Endometrial microvascular endothelial cells (primary cell): ENCODE measurements around the gene HSPG2. TPM values are rescaled to one million over a fixed set of nuclear protein-coding genes. Genes with fewer than 3 reads are reported as not detected.

Experiments
- in situ Hi-C: cut with HindIII; loops from 2 replicates; pipeline ENCODE4 v1.10.0; 2017; ENCODE audit warnings: low sequenced_read_pairs, low pct_unique_long_range_greater_than_20kb; ENCODE audit errors: inconsistent ontology term
- total RNA-seq: library from RNA; depleted of rRNA; stranded (reverse); fragments of >200 nt; gene quantifications from one replicate; pipeline ENCODE4 v1.2.3, GENCODE V29; 2015; ENCODE audit errors: inconsistent ontology term

The HSPG2 gene
- total RNA-seq, 1 donor from 2014 or later: 464 TPM

DNA sequence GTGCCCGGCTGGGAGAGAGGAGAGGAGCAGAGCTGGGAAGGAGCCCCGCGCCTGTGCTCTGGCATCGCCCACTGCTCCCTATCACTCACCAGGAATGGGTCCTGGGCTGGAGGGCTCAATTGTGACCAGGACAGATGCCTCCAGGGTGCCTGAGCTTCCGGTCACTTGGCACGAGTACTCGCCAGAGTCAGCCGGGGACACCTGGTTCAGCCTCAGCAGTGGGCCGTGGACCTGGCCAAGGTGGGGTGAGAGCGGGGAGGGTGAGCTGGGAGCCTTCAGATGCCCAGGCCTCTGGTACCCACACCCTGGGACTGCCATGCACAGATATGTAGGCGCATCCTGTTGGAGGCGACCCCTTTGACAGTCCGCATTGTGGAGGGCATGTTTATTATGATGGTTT, 93.9 kb downstream of the HSPG2 start:
- in situ Hi-C loops: no loop called here

GRCh38 chr1:21842606-21843162, 94.4 kb downstream of the HSPG2 start:
- in situ Hi-C loops: no loop called here

- in situ Hi-C loops: no loop called here
Observed at GRCh38 chr1:21841852-21842466, 95.2 kb downstream of the HSPG2 start.

- in situ Hi-C loops: no loop called here
Observed at GRCh38 chr1:21840981-21841380, 96.1 kb downstream of the HSPG2 start.

DNA sequence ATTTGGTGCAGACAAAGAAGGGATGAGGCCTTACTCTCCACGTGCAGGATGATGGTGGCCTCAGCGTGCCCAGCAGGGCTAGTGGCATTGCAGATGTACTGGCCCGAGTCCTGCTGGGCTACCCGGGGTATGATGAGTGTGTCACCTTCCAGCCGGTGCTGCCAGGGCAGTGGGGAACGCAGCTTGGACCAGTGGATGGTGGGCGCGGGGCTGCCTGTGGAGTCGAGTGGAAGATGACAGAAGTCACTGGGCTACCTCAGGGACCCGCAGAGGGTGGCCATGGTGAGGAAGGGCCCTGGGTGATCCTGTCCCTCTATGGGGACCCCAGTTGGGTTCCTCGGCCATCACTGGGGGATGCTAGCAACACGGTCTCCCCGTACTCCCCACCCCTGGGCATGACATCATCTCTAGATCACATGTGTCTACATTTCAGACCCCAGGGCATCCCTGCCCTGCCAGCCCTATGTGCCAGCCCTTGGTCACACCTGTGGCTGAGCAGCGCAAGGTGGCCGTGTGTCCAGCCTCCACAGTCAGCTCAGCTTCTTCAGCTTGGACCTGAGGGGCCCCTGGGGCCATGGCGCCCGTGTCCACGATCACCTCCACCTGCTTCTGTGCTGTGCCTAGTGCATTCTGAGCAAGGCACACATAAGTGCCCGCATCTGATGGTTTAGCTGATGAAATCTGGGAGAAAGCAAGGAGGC, 97.6 kb downstream of the HSPG2 start:
- in situ Hi-C loops: no loop called here

DNA sequence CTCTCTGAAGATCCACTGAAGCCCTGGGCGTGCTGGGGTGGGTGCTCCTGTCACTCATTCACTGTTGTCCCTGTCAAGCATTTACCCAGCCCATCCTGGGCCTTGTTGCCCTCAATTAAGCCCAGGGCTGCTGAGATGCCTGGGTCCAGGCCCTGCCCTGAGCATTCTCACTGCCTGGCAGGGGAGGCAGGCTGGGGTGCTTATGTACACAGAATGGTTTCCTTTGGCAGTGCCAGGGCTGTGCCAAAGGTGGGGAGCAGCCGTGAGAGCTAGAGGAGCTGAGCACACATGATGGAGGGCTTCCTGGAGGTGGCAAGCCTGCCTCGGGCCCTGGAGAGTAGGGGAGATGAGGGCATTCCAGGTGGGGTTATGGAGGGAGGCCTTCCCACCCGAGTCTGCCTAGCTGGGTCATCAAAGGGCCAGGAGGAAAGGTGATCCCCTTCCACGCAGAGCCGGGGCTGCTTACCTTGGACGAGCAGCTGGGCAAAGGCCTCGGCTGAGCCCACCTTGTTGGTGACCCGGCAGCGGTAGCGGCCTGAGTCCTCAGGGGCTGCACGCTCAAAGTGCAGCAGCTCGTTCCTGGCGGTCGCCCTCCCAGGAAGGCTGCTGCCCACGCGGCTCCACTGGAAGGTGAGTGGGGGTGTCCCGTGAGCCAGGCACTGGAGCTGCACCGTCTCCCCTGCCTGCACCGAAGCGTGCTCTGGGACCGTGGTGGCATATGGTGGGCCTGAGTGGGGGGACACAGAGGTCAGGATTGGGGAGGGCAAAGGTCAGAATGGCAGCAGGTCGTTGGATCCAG, 98.6 kb downstream of the HSPG2 start:
- in situ Hi-C loops: no loop called here

- in situ Hi-C loops: no loop called here
Observed at GRCh38 chr1:21837476-21837875, 99.6 kb downstream of the HSPG2 start.

DNA sequence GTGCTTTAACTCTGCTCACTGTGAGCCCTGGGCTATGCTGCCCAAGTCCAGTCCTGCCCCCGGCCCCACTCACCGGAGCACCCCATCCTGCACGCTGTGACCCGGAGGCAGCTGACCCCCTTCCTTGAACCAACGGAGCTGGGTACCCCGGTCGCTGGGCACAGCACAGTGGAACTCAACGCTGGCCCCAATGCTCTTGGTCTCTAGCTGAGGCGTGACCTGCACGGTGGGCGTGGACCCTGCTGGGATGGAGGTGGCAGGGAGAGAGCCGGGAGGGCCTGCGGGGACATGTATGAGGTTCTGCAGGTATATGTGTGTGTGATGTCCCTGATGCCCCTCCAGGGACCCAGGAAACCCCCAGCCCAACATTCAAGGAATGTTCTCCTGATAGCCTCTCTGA, 100.4 kb downstream of the HSPG2 start:
- in situ Hi-C loops: no loop called here

DNA sequence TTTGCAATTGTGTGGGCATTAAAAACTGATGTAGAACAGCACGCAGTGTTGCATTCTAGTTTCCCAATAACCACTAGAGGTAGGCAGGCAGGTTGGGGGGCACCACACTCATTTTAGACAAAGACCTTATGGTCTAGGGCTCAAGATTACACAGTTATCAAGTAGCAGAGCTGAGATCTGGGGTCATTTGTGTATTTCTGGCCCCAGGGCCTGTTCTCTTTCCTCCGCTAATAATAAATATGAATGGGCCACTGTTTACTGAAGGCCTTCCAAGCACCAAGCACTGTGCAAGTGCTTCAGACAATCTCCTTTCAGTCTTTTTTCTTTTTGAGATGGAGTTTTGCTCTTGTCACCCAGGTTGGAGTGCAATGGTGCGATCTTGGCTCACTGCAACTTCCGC, 101.1 kb downstream of the HSPG2 start:
- in situ Hi-C loops: no loop called here

- in situ Hi-C loops: no loop called here
Observed at GRCh38 chr1:21834666-21835065, 102.4 kb downstream of the HSPG2 start.

GRCh38 chr1:21834094-21834493, 103.0 kb downstream of the HSPG2 start:
- in situ Hi-C loops: no loop called here

- in situ Hi-C loops: no loop called here
Observed at GRCh38 chr1:21833392-21833976, 103.6 kb downstream of the HSPG2 start.

GRCh38 chr1:21831454-21831970, 105.6 kb downstream of the HSPG2 start:
- in situ Hi-C loops: no loop called here

- in situ Hi-C loops: no loop called here
Observed at GRCh38 chr1:21830792-21831453, 106.2 kb downstream of the HSPG2 start.

GRCh38 chr1:21829294-21829693, 107.8 kb downstream of the HSPG2 start:
- in situ Hi-C loops: no loop called here

DNA sequence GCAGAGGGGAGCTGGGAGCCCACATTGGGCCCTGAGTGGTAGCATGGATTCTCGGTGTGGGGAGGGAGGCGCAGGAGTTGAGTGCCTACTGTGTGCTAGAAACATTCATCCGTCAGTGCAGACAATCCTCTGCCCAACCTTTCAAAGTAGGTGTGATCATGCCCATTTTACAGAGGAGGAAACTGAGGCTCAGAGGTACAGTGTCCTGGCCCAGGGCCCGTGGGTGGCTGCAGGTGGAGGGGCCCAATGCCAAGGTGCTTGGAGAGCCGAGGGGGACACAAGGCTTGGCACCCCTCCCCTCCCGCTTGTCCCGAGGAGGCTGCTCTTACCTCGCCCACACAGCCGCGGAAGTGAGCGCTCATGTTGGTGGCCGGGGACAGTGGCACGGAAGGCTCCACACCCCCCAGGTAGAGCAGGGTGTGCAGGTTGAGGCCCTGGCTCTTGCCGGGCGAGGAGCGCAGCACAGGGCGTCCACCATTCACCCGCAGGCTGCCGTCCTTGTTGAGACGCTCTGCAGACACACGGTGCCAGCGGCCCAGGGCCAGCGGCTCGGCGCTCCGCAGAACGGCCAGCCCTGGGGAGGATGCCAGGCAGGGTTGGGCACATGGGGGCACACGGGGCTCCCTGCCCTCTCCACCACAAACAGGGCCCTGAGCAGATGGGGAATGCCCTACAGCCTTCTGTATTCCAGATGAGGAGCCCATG, 108.5 kb downstream of the HSPG2 start:
- in situ Hi-C loops: no loop called here

- in situ Hi-C loops: no loop called here
Observed at GRCh38 chr1:21828075-21828474, 109.0 kb downstream of the HSPG2 start.

- in situ Hi-C loops: no loop called here
Observed at GRCh38 chr1:21827141-21827679, 109.9 kb downstream of the HSPG2 start.
